Measurements from ENCODE around the gene GALNT12.
A peak's percentile ranks its signal among the peaks of the same experiment; 100 is the strongest.

Gene GALNT12

GRCh38 chr9:98772364-98773155 lies 34.9 kb upstream of the GALNT12 start:
- H3K27me3 ChIP-seq (ENCODE audit: low read depth, low read length): no peaks in the 10 kb centered on the region
- H3K4me1 ChIP-seq (ENCODE audit: control insufficient read depth in 1 of 2, insufficient read depth in 2 of 2, low read length in 2 of 2): no peaks in the 10 kb centered on the region
- H3K27ac ChIP-seq (ENCODE audit: low read length): no peak overlapping the region
- H3K9me3 ChIP-seq (ENCODE audit: control insufficient read depth in 1 of 2, low read length in 2 of 2): no peaks in the 10 kb centered on the region
- H3K36me3 ChIP-seq (ENCODE audit: control insufficient read depth in 1 of 2, insufficient read depth in 2 of 2, low read length in 2 of 2): peaks cover 34 to 63% of the 10 kb centered on the region in 2 donors
- no peak overlapping the region for H3K4me3 ChIP-seq (ENCODE audit: low read depth in 1 of 2, low read length in 2 of 2)

DNA sequence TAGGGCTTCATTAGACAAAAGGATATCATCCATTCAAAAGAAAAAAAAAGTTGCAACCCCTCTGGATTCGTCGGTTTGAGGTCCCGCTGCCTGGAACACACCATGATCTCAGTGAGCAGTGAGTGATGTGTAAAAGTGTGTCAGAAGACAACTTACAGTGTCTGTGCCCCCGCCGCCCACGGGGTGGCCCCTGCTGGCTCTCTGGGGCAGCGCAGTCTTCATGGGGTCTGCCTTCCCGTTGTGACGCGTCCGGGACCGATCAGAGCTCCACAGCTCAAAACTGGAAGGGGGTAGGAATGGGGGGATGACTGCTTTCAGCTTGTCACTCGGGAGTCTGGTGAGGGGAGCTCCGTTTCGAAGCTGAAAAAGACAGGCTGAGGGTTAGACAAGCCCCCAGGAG lies 33.7 kb upstream of the GALNT12 start:
- H3K4me1 ChIP-seq (ENCODE audit: control insufficient read depth in 1 of 2, insufficient read depth in 2 of 2, low read length in 2 of 2): no peaks in the 10 kb centered on the region
- H3K36me3 ChIP-seq (ENCODE audit: control insufficient read depth in 1 of 2, insufficient read depth in 2 of 2, low read length in 2 of 2): peaks cover 25 to 54% of the 10 kb centered on the region in 2 donors
- no peaks in the 10 kb centered on the region for H3K9me3 ChIP-seq (ENCODE audit: control insufficient read depth in 1 of 2, low read length in 2 of 2)
- H3K27ac ChIP-seq (ENCODE audit: low read length): no peak overlapping the region
- H3K27me3 ChIP-seq (ENCODE audit: low read depth, low read length): no peaks in the 10 kb centered on the region
- H3K4me3 ChIP-seq (ENCODE audit: low read depth in 1 of 2, low read length in 2 of 2): no peak overlapping the region

GRCh38 chr9:98774746-98775145 lies 32.7 kb upstream of the GALNT12 start:
- Histone ChIP-seq H3K4me1 (ENCODE audit: control insufficient read depth in 1 of 2, insufficient read depth in 2 of 2, low read length in 2 of 2) (no peaks in the 10 kb centered on the region), H3K27ac (ENCODE audit: low read length) (no peak overlapping the region), H3K4me3 (ENCODE audit: low read depth in 1 of 2, low read length in 2 of 2) (no peak overlapping the region), H3K9me3 (ENCODE audit: control insufficient read depth in 1 of 2, low read length in 2 of 2) (no peaks in the 10 kb centered on the region), H3K36me3 (ENCODE audit: control insufficient read depth in 1 of 2, insufficient read depth in 2 of 2, low read length in 2 of 2) (peaks cover 25 to 46% of the 10 kb centered on the region in 2 donors), H3K27me3 (ENCODE audit: low read depth, low read length) (no peaks in the 10 kb centered on the region)

GRCh38 chr9:98775831-98776441 lies 31.5 kb upstream of the GALNT12 start:
- Histone ChIP-seq H3K27ac (ENCODE audit: low read length) (no peak overlapping the region), H3K9me3 (ENCODE audit: control insufficient read depth in 1 of 2, low read length in 2 of 2) (no peaks in the 10 kb centered on the region), H3K36me3 (ENCODE audit: control insufficient read depth in 1 of 2, insufficient read depth in 2 of 2, low read length in 2 of 2) (peaks cover 18 to 42% of the 10 kb centered on the region in 2 donors), H3K4me3 (ENCODE audit: low read depth in 1 of 2, low read length in 2 of 2) (no peak overlapping the region), H3K4me1 (ENCODE audit: control insufficient read depth in 1 of 2, insufficient read depth in 2 of 2, low read length in 2 of 2) (no peaks in the 10 kb centered on the region), H3K27me3 (ENCODE audit: low read depth, low read length) (no peaks in the 10 kb centered on the region)

GRCh38 chr9:98777618-98778017 lies 29.9 kb upstream of the GALNT12 start:
- Histone ChIP-seq H3K36me3 (ENCODE audit: control insufficient read depth in 1 of 2, insufficient read depth in 2 of 2, low read length in 2 of 2) (peaks cover 8 to 39% of the 10 kb centered on the region in 2 donors), H3K27ac (ENCODE audit: low read length) (no peak overlapping the region)

GRCh38 chr9:98778251-98778650 lies 29.2 kb upstream of the GALNT12 start:
- Histone ChIP-seq H3K4me3 (ENCODE audit: low read depth in 1 of 2, low read length in 2 of 2) (no peak overlapping the region), H3K9me3 (ENCODE audit: control insufficient read depth in 1 of 2, low read length in 2 of 2) (no peaks in the 10 kb centered on the region), H3K4me1 (ENCODE audit: control insufficient read depth in 1 of 2, insufficient read depth in 2 of 2, low read length in 2 of 2) (no peaks in the 10 kb centered on the region), H3K36me3 (ENCODE audit: control insufficient read depth in 1 of 2, insufficient read depth in 2 of 2, low read length in 2 of 2) (peaks cover 2 to 32% of the 10 kb centered on the region in 2 donors), H3K27me3 (ENCODE audit: low read depth, low read length) (no peaks in the 10 kb centered on the region), H3K27ac (ENCODE audit: low read length) (no peak overlapping the region)

More at GRCh38 chr9:98777618-98778017, 29.9 kb upstream of the GALNT12 start:
- Histone ChIP-seq H3K4me1 (ENCODE audit: control insufficient read depth in 1 of 2, insufficient read depth in 2 of 2, low read length in 2 of 2) (no peaks in the 10 kb centered on the region), H3K27me3 (ENCODE audit: low read depth, low read length) (no peaks in the 10 kb centered on the region), H3K9me3 (ENCODE audit: control insufficient read depth in 1 of 2, low read length in 2 of 2) (no peaks in the 10 kb centered on the region), H3K4me3 (ENCODE audit: low read depth in 1 of 2, low read length in 2 of 2) (no peak overlapping the region)

DNA sequence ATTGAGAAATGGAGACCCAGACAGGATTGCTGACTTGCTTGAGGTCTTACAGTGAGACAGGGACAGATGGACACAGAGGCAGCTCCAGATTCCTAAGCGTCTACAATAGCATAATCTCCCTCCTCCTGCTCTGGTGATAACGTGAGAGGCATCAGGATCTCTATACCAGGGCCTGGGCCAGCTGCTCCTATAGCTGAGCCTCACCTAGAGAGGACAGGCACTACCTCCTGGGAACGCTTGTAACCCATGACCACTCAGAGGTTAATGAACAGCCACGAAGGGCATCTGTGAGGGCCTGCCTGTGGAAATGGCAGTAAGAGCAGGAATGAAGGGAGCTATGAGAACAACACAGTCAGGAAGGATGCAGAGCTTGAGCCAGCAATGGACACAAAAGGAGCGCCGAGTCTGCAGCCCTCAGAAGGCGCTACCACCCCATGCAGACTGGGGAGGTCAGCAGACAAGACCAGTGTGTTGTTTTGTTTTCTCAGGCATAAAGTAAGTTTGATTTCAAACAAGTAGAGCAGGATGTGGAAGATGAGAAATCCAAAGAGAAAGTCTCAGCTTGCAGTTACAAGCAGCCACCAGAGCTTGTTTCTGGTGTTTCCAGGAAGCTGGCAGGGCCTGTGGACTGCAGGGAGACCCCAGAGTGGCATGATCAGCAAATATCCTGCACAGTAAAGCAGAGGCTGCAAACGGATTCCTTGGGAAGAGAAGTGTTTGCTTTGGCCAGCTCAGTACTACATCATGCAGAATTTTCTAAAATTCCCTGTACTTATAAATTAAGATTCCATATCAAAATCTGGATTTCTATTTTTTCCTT lies 28.5 kb upstream of the GALNT12 start:
- Histone ChIP-seq H3K27me3 (ENCODE audit: low read depth, low read length) (no peaks in the 10 kb centered on the region), H3K27ac (ENCODE audit: low read length) (no peak overlapping the region), H3K9me3 (ENCODE audit: control insufficient read depth in 1 of 2, low read length in 2 of 2) (no peaks in the 10 kb centered on the region), H3K36me3 (ENCODE audit: control insufficient read depth in 1 of 2, insufficient read depth in 2 of 2, low read length in 2 of 2) (peaks cover 0 to 30% of the 10 kb centered on the region in 2 donors), H3K4me1 (ENCODE audit: control insufficient read depth in 1 of 2, insufficient read depth in 2 of 2, low read length in 2 of 2) (no peaks in the 10 kb centered on the region), H3K4me3 (ENCODE audit: low read depth in 1 of 2, low read length in 2 of 2) (no peak overlapping the region)

DNA sequence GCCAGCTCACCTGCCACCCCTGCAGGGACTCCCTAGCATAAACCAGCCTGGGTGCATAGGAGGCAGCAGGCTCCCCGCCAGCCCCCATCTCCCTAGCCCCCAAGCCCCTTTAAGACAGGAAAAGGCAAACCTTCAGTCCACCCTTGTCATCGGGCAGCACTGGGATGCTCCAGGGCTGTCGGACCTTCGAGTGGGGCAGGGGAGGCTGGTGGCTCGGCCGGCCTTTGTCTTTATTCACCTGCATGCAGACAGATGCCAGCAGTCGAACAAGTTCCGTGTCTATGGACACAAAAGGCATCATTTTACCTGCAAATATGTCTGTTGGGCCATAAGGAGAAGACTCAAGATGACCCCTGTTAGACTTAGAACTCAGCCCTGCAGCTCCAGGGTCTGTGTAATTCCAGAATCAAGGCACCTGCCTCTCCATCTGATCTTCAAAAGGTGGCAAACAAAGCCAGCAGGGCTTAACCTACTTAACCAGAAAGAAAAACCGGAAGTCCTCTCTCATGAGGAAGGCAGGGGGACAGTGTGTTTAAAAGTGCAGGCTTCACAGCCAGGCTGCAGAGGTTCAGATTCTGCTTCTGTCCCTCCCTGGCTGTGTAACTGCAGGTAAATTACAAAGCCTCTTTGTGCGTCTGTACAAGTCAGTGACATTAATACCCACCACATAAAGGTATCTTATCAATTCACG lies 27.3 kb upstream of the GALNT12 start:
- H3K4me1 ChIP-seq (ENCODE audit: control insufficient read depth in 1 of 2, insufficient read depth in 2 of 2, low read length in 2 of 2): no peaks in the 10 kb centered on the region
- no peaks in the 10 kb centered on the region for H3K27me3 ChIP-seq (ENCODE audit: low read depth, low read length)
- H3K36me3 ChIP-seq (ENCODE audit: control insufficient read depth in 1 of 2, insufficient read depth in 2 of 2, low read length in 2 of 2): peaks cover 0 to 35% of the 10 kb centered on the region in 2 donors
- H3K4me3 ChIP-seq (ENCODE audit: low read depth in 1 of 2, low read length in 2 of 2): no peak overlapping the region
- H3K9me3 ChIP-seq (ENCODE audit: control insufficient read depth in 1 of 2, low read length in 2 of 2): no peaks in the 10 kb centered on the region
- H3K27ac ChIP-seq (ENCODE audit: low read length): no peak overlapping the region

DNA sequence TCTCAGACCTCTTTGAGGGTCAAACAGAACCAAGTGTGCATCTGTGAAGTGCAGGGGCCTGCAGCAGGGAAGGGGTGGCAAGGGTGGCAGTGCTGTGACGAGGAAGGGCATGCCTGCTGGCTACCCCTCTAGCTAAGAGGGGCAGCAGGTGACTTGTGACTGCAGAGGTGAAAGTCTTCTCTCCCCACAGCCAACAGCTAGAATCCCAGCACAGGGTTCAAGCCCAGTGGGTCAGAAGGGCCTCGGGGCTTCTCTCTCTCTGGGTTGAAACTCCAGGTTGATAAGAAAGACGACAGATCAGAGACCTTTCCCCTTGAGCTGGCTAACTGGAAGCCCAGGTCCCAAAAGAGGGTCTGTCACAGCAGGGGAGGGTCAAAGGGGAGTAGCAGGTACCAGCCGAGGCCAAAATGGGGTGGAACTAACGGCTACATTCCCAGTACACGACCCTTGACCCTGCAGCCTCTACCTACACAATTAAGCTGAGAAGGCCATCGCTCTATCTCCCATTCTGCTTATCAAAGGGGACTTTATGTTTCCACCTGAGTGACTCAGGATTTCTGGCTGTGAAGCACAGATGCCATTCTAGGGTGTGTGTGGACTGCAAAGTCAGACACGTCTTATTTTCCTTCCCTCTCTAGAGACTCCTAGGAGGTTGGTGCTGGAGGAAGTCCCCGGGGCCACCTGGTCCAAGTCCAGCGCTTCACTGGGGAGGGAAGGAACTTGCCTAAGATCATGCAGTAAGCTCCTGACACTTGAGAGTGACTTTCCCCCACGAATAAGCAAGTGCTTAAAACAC lies 25.7 kb upstream of the GALNT12 start:
- Histone ChIP-seq H3K36me3 (ENCODE audit: control insufficient read depth in 1 of 2, insufficient read depth in 2 of 2, low read length in 2 of 2) (peaks cover 0 to 37% of the 10 kb centered on the region in 2 donors), H3K4me3 (ENCODE audit: low read depth in 1 of 2, low read length in 2 of 2) (no peak overlapping the region), H3K27ac (ENCODE audit: low read length) (peak overlapping the region; percentile 28), H3K27me3 (ENCODE audit: low read depth, low read length) (no peaks in the 10 kb centered on the region), H3K4me1 (ENCODE audit: control insufficient read depth in 1 of 2, insufficient read depth in 2 of 2, low read length in 2 of 2) (no peaks in the 10 kb centered on the region), H3K9me3 (ENCODE audit: control insufficient read depth in 1 of 2, low read length in 2 of 2) (no peaks in the 10 kb centered on the region)

GRCh38 chr9:98783518-98784226 lies 23.8 kb upstream of the GALNT12 start:
- Histone ChIP-seq H3K36me3 (ENCODE audit: control insufficient read depth in 1 of 2, insufficient read depth in 2 of 2, low read length in 2 of 2) (peaks cover 3 to 40% of the 10 kb centered on the region in 2 donors), H3K4me1 (ENCODE audit: control insufficient read depth in 1 of 2, insufficient read depth in 2 of 2, low read length in 2 of 2) (no peaks in the 10 kb centered on the region), H3K4me3 (ENCODE audit: low read depth in 1 of 2, low read length in 2 of 2) (no peak overlapping the region), H3K9me3 (ENCODE audit: control insufficient read depth in 1 of 2, low read length in 2 of 2) (no peaks in the 10 kb centered on the region), H3K27me3 (ENCODE audit: low read depth, low read length) (no peaks in the 10 kb centered on the region), H3K27ac (ENCODE audit: low read length) (no peak overlapping the region)

All from muscle layer of duodenum (tissue), 2 donors.